Measurements from ENCODE around the gene GJD3. TPM values are rescaled to one million over a fixed set of nuclear protein-coding genes. Genes with fewer than 3 reads are reported as not detected.
A peak's percentile ranks its signal among the peaks of the same experiment; 100 is the strongest.

The GJD3 gene
- total RNA-seq, 2 experiments from 2014 or later: not detected

- Histone ChIP-seq H4K20me1 (ENCODE audit: insufficient read depth, low read length) (no peaks in the 10 kb centered on the region), H3K36me3 (ENCODE audit: insufficient read depth, low read length) (no peaks in the 10 kb centered on the region), H3K27ac (ENCODE audit: low read depth, low read length, poor library complexity, severe bottlenecking) (no peak overlapping the region), H3K9me3 (ENCODE audit: low read length) (no peaks in the 10 kb centered on the region), H3K4me1 (ENCODE audit: insufficient read depth, low read length, poor library complexity, severe bottlenecking) (peaks cover 8% of the 10 kb centered on the region), H3K79me2 (ENCODE audit: insufficient read depth, low read depth, low read length) (no peaks in the 10 kb centered on the region), H3K4me3 (ENCODE audit: low read depth, low read length, poor library complexity, severe bottlenecking) (no peak overlapping the region), H3K4me2 (ENCODE audit: low read length) (no peak overlapping the region), H2AFZ (ENCODE audit: low read length) (no peak overlapping the region), H3K9me2 (ENCODE audit: insufficient read depth, low read length) (no peaks in the 10 kb centered on the region)
- intact Hi-C loops (cut with micrococcal nuclease; ENCODE audit: unreplicated experiment): loop anchor here (1.0 to 5.0 kb wide), 4 partner anchors 52 to 153 kb away; partner anchors contain the start of genes IGFBP4 and TOP2A
- peak; percentile 69 for DNase-seq (ENCODE audit: low spot score)
- no TSS peak for BruUV-seq (replicated peaks)
- ChIA-PET CTCF (ENCODE audit: unreplicated experiment) (interaction anchor here (1.0 to 1.4 kb wide), 2 partner anchors 14 to 48 kb away, joined by 3 to 4 read pairs; no protein-coding TSS in a partner anchor), POLR2A (no interaction called here)
- TF ChIP-seq, protein P1, sequence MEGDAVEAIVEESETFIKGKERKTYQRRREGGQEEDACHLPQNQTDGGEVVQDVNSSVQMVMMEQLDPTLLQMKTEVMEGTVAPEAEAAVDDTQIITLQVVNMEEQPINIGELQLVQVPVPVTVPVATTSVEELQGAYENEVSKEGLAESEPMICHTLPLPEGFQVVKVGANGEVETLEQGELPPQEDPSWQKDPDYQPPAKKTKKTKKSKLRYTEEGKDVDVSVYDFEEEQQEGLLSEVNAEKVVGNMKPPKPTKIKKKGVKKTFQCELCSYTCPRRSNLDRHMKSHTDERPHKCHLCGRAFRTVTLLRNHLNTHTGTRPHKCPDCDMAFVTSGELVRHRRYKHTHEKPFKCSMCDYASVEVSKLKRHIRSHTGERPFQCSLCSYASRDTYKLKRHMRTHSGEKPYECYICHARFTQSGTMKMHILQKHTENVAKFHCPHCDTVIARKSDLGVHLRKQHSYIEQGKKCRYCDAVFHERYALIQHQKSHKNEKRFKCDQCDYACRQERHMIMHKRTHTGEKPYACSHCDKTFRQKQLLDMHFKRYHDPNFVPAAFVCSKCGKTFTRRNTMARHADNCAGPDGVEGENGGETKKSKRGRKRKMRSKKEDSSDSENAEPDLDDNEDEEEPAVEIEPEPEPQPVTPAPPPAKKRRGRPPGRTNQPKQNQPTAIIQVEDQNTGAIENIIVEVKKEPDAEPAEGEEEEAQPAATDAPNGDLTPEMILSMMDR (conservative IDR thresholded peaks at IDR 0.05; ENCODE audit: low read length): peak; percentile 97
- TF ChIP-seq EZH2phosphoT487 (IDR thresholded peaks at IDR 0.05; ENCODE audit: borderline replicate concordance, low read depth, low read length): no peak
Observed at GRCh38 chr17:40355123-40355803, 9.3 kb downstream of the GJD3 start.

- Histone ChIP-seq H3K27ac (ENCODE audit: low read depth, low read length, poor library complexity, severe bottlenecking) (no peak overlapping the region), H3K36me3 (ENCODE audit: insufficient read depth, low read length) (no peaks in the 10 kb centered on the region)
- POLR2A ChIA-PET: no interaction called here
Observed at GRCh38 chr17:40354221-40355122, 10.1 kb downstream of the GJD3 start.

More at GRCh38 chr17:40354221-40355122, 10.1 kb downstream of the GJD3 start:
- Histone ChIP-seq H4K20me1 (ENCODE audit: insufficient read depth, low read length) (no peaks in the 10 kb centered on the region), H3K4me3 (ENCODE audit: low read depth, low read length, poor library complexity, severe bottlenecking) (no peak overlapping the region), H2AFZ (ENCODE audit: low read length) (no peak overlapping the region), H3K4me2 (ENCODE audit: low read length) (no peak overlapping the region), H3K4me1 (ENCODE audit: insufficient read depth, low read length, poor library complexity, severe bottlenecking) (peaks cover 8% of the 10 kb centered on the region), H3K79me2 (ENCODE audit: insufficient read depth, low read depth, low read length) (no peaks in the 10 kb centered on the region), H3K9me3 (ENCODE audit: low read length) (no peaks in the 10 kb centered on the region), H3K9me2 (ENCODE audit: insufficient read depth, low read length) (no peaks in the 10 kb centered on the region)
- intact Hi-C loops (cut with micrococcal nuclease; ENCODE audit: unreplicated experiment): loop anchor here (1.0 to 5.0 kb wide), 4 partner anchors 51 to 152 kb away; partner anchors contain the start of genes IGFBP4 and TOP2A
- CTCF ChIA-PET (ENCODE audit: unreplicated experiment): interaction anchor here (1.0 to 1.4 kb wide), 2 partner anchors 13 to 47 kb away, joined by 3 to 4 read pairs; no protein-coding TSS in a partner anchor
- BruUV-seq (replicated peaks): no TSS peak
- no peak for DNase-seq (ENCODE audit: low spot score)
- TF ChIP-seq, protein P1 (conservative IDR thresholded peaks at IDR 0.05; ENCODE audit: low read length): no peak

Measured in OCI-LY7 (cell line).